HepG2 (cell line): Measurements from ENCODE around the gene NUDT16. TPM values are rescaled to one million over a fixed set of nuclear protein-coding genes. Genes with fewer than 3 reads are reported as not detected.

Experiments
- ATAC-seq: fragments of 200-7000 bp; cut with Tn5 transposase; 3 replicates; pipeline ENCODE4 v1.9.1; 2020; ENCODE audit warnings: mild to moderate bottlenecking, moderate library complexity
- BruUV-seq: library from RNA; stranded (reverse); fragments of 400-500 nt; replicated peaks from 2 replicates; lab custom pipeline; 2021; lab: Mats Ljungman, UMichigan
- CTCF ChIA-PET: fragments of 300-600 bp; formaldehyde crosslinking; extraction: SDS; loops from one replicate; lab custom pipeline; 2021; ENCODE audit warnings: low total read pairs, inconsistent platforms, low intra/inter-chr PET ratio; lab: Yijun Ruan, JAX
- POLR2A ChIA-PET: fragments of 350-600 bp; sonication (Branson Sonifier 250); formaldehyde crosslinking; loops from one replicate; lab custom pipeline; 2020; ENCODE audit warnings: antibody characterized with exemption, inconsistent platforms; lab: Yijun Ruan, JAX
- DNase-seq: peaks from one replicate; pipeline ENCODE4 v3.0.0-alpha.2; 2015; ENCODE audit warnings: low spot score
- FAIRE-seq: peaks from 3 replicates; lab custom pipeline; 2011; peaks lifted over from hg19 to GRCh38; lab: Jason Lieb, UNC
- H2AFZ ChIP-seq: one replicate; pipeline ENCODE4 v1.6.1; 2011; ENCODE audit warnings: low read length, inconsistent platforms
- H3K27ac ChIP-seq: fragments of 300-600 bp; 3 replicates; pipeline ENCODE4 v1.8.0; 2011; ENCODE audit warnings: mixed run types, mild to moderate bottlenecking, mixed read lengths, low read length, inconsistent platforms; ENCODE audit not compliant: insufficient read depth; ENCODE audit errors: extremely low read length
- H3K27me3 ChIP-seq, 2 experiments: fragments of 200-600 bp in 1 of 2; 2 replicates in 1 of 2; 3 replicates in 1 of 2; pipeline versions ENCODE4 v1.6.0 to v1.8.0; 2011; ENCODE audit warnings: low read length in 2 of 2, mild to moderate bottlenecking in 2 of 2, moderate library complexity in 2 of 2, inconsistent platforms in 1 of 2; ENCODE audit not compliant: insufficient read depth in 2 of 2, control insufficient read depth in 1 of 2
- H3K36me3 ChIP-seq, 2 experiments: fragments of 200-600 bp in 1 of 2; replicated peaks in 1 of 2; 2 replicates in 1 of 2; 3 replicates in 1 of 2; pipeline versions ENCODE4 v1.5.1 to v1.8.0; 2011; ENCODE audit warnings: low read length in 2 of 2, inconsistent platforms in 1 of 2; ENCODE audit not compliant: insufficient read depth in 2 of 2, control insufficient read depth in 1 of 2
- H3K4me1 ChIP-seq: 2 replicates; pipeline ENCODE4 v1.5.1; 2012; ENCODE audit warnings: low read length, inconsistent platforms; ENCODE audit not compliant: insufficient read depth
- H3K4me2 ChIP-seq: 2 replicates; pipeline ENCODE4 v1.6.0; 2011; ENCODE audit warnings: low read depth, low read length, inconsistent platforms
- H3K4me3 ChIP-seq, 3 experiments: fragments of 200-600 bp in 1 of 3; sonication (generic), shearing (Covaris generic) in 1 of 3; replicated peaks in 1 of 3; 2 replicates each; pipeline ENCODE4 v1.5.1; 2011 to 2016; ENCODE audit warnings: low read length in 3 of 3, inconsistent platforms in 2 of 3, low read depth in 2 of 3, mild to moderate bottlenecking in 2 of 3, control low read depth in 1 of 3, mixed read lengths in 1 of 3; ENCODE audit not compliant: insufficient read depth in 1 of 3
- H3K79me2 ChIP-seq: one replicate; pipeline ENCODE4 v1.6.1; 2011; ENCODE audit warnings: low read length, inconsistent platforms; ENCODE audit not compliant: insufficient read depth
- H3K9ac ChIP-seq: 2 replicates; pipeline ENCODE4 v1.6.0; 2011; ENCODE audit warnings: mild to moderate bottlenecking, low read depth, low read length, inconsistent platforms; ENCODE audit not compliant: insufficient read depth
- H3K9me3 ChIP-seq: 2 replicates; pipeline ENCODE4 v1.5.1; 2012; ENCODE audit warnings: mild to moderate bottlenecking, low read length
- H4K20me1 ChIP-seq: 2 replicates; pipeline ENCODE4 v1.6.0; 2011; ENCODE audit warnings: inconsistent platforms, mild to moderate bottlenecking, low read length, moderate library complexity; ENCODE audit not compliant: insufficient read depth
- ARNT2 ChIP-seq: sonication (generic); formaldehyde crosslinking; IDR thresholded peaks from 2 replicates; pipeline ENCODE4 v1.8.0; 2022; ENCODE audit warnings: mild to moderate bottlenecking, low read depth, missing genetic modification reagents, moderate library complexity
- CHCHD3 ChIP-seq: sonication (generic); formaldehyde crosslinking; IDR thresholded peaks from 2 replicates; pipeline ENCODE4 v1.8.0; 2022; ENCODE audit warnings: mild to moderate bottlenecking, missing genetic modification reagents, moderate library complexity
- FOXJ3 ChIP-seq: sonication (generic); formaldehyde crosslinking; IDR thresholded peaks from 2 replicates; pipeline ENCODE4 v1.4.0; 2020; ENCODE audit warnings: missing genetic modification reagents, mild to moderate bottlenecking, borderline replicate concordance
- SRSF4 ChIP-seq: fragments of 200-400 bp; formaldehyde crosslinking; IDR thresholded peaks from one replicate; pipeline ENCODE4 v1.6.1; 2018; ENCODE audit warnings: mild to moderate bottlenecking, low read depth, low read length, moderate library complexity; ENCODE audit not compliant: poor library complexity, severe bottlenecking
- ZBTB20 ChIP-seq: sonication (generic); formaldehyde crosslinking; IDR thresholded peaks from 2 replicates; pipeline ENCODE4 v1.8.1; 2023; ENCODE audit warnings: missing genetic modification reagents, low read depth, mild to moderate bottlenecking, borderline replicate concordance
- ZNF124 ChIP-seq: sonication (generic); formaldehyde crosslinking; IDR thresholded peaks from 2 replicates; pipeline ENCODE4 v1.4.0; 2020; ENCODE audit warnings: missing genetic modification reagents
- ZNF280B ChIP-seq: sonication (generic); formaldehyde crosslinking; IDR thresholded peaks from 2 replicates; pipeline ENCODE4 v1.5.0; 2020; ENCODE audit warnings: missing genetic modification reagents, mild to moderate bottlenecking, borderline replicate concordance
- ZNF75D ChIP-seq: sonication (generic); formaldehyde crosslinking; IDR thresholded peaks from 2 replicates; pipeline ENCODE4 v1.8.1; 2023; ENCODE audit warnings: missing genetic modification reagents, mild to moderate bottlenecking, borderline replicate concordance
- in situ Hi-C: cut with HindIII; loops from 2 replicates; pipeline ENCODE4 v1.10.0; 2017; ENCODE audit warnings: low pct_unique_long_range_greater_than_20kb; ENCODE audit not compliant: extremely low pct_ligation_motif_present
- intact Hi-C: fragments of 100-400 bp; cut with micrococcal nuclease; formaldehyde crosslinking; loops from one replicate; pipeline ENCODE4 v1.10.0; 2022; ENCODE audit not compliant: unreplicated experiment
- polyA plus RNA-seq, 8 experiments: library from polyadenylated mRNA; depleted of rRNA in 3 of 8; stranded (reverse) in 7 of 8; unstranded in 1 of 8; fragments of >200 nt; fragmentation: Illumina TruSeq in 4 of 8; extraction: Trizol in 4 of 8; gene quantifications; 2 replicates each; pipeline versions ENCODE4 v1.2.1 to v1.2.3, GENCODE V29; 2011 to 2016; ENCODE audit warnings: low read depth in 4 of 8, missing spikeins in 1 of 8, mixed read lengths in 1 of 8; ENCODE audit not compliant: insufficient read depth in 1 of 8
- total RNA-seq, 5 experiments: library from RNA; depleted of rRNA; stranded (reverse); fragments of >200 nt; fragmentation: Illumina TruSeq; extraction: Trizol; gene quantifications; 2 replicates each; pipeline ENCODE4 v1.2.3, GENCODE V29; 2016; ENCODE audit warnings: low read depth in 1 of 5
- TF ChIP-seq, protein P1 (sequence below): sonication (generic); formaldehyde crosslinking; IDR thresholded peaks from 2 replicates; pipeline ENCODE4; 2020; ENCODE audit warnings: missing genetic modification reagents, mild to moderate bottlenecking, borderline replicate concordance
- TF ChIP-seq, protein P2 (sequence below): sonication (generic); formaldehyde crosslinking; IDR thresholded peaks from 2 replicates; pipeline ENCODE4 v1.4.0; 2020; ENCODE audit warnings: missing genetic modification reagents
- TF ChIP-seq, protein P3 (sequence below): sonication (generic); formaldehyde crosslinking; IDR thresholded peaks from 2 replicates; pipeline ENCODE4 v1.5.0; 2020; ENCODE audit warnings: mild to moderate bottlenecking, low read depth, missing genetic modification reagents, borderline replicate concordance

NUDT16 gene
- total and polyA plus RNA-seq, 2 of the 13 experiments (the other 11 are each of a cell fraction or from before 2014, with no cell fraction given): 5.4 to 14.8 TPM

GRCh38 chr3:131421957-131422498, 40.5 kb downstream of the NUDT16 start:
- intact Hi-C loops (no loop called here), in situ Hi-C loops (no loop called here)
- no peaks in the 10 kb centered on the region for H3K4me1 ChIP-seq
- CTCF ChIA-PET: no interaction called here
- no peak overlapping the region for H3K9ac ChIP-seq
- TF ChIP-seq CHCHD3 (no peak), ZNF124 (CRISPR knock-in tag) (no peak), SRSF4 (no peak), ARNT2 (CRISPR knock-in tag) (no peak), ZNF75D (CRISPR knock-in tag) (no peak), FOXJ3 (CRISPR knock-in tag) (no peak), ZBTB20 (no peak), ZNF280B (CRISPR knock-in tag) (no peak)
- TF ChIP-seq, protein P1, sequence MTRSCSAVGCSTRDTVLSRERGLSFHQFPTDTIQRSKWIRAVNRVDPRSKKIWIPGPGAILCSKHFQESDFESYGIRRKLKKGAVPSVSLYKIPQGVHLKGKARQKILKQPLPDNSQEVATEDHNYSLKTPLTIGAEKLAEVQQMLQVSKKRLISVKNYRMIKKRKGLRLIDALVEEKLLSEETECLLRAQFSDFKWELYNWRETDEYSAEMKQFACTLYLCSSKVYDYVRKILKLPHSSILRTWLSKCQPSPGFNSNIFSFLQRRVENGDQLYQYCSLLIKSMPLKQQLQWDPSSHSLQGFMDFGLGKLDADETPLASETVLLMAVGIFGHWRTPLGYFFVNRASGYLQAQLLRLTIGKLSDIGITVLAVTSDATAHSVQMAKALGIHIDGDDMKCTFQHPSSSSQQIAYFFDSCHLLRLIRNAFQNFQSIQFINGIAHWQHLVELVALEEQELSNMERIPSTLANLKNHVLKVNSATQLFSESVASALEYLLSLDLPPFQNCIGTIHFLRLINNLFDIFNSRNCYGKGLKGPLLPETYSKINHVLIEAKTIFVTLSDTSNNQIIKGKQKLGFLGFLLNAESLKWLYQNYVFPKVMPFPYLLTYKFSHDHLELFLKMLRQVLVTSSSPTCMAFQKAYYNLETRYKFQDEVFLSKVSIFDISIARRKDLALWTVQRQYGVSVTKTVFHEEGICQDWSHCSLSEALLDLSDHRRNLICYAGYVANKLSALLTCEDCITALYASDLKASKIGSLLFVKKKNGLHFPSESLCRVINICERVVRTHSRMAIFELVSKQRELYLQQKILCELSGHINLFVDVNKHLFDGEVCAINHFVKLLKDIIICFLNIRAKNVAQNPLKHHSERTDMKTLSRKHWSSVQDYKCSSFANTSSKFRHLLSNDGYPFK (CRISPR knock-in tag): no peak
- TF ChIP-seq, protein P2, sequence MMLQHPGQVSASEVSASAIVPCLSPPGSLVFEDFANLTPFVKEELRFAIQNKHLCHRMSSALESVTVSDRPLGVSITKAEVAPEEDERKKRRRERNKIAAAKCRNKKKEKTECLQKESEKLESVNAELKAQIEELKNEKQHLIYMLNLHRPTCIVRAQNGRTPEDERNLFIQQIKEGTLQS (CRISPR knock-in tag): no peak
- TF ChIP-seq, protein P3, sequence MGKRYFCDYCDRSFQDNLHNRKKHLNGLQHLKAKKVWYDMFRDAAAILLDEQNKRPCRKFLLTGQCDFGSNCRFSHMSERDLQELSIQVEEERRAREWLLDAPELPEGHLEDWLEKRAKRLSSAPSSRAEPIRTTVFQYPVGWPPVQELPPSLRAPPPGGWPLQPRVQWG (CRISPR knock-in tag): no peak
- H3K4me2 ChIP-seq: no peak overlapping the region
- no peaks in the 10 kb centered on the region for H4K20me1 ChIP-seq
- no peak overlapping the region for H2AFZ ChIP-seq
- FAIRE-seq (no peak), DNase-seq (no peak), ATAC-seq (no peak)
- no peak overlapping the region for H3K4me3 ChIP-seq
- H3K79me2 ChIP-seq: no peaks in the 10 kb centered on the region
- no peaks in the 10 kb centered on the region for H3K9me3 ChIP-seq
- no peaks in the 10 kb centered on the region for H3K36me3 ChIP-seq
- POLR2A ChIA-PET: no interaction called here
- no peak overlapping the region for H3K27ac ChIP-seq
- BruUV-seq: no TSS peak
- 0 out of 5 replicates have a peak, but pooled peaks cover 0 to 11% of the 10 kb centered on the region in 2 experiments for H3K27me3 ChIP-seq
